GM12872 (cell line): ENCODE results near the gene UBE3C.

ENCODE experiments used
- TF ChIP-seq, protein P1 (sequence below): IDR thresholded peaks from 3 replicates; pipeline ENCODE4 v1.5.1; 2011; ENCODE audit warnings: low read depth, mild to moderate bottlenecking, low read length, moderate library complexity; ENCODE audit not compliant: insufficient read depth

The UBE3C gene

DNA sequence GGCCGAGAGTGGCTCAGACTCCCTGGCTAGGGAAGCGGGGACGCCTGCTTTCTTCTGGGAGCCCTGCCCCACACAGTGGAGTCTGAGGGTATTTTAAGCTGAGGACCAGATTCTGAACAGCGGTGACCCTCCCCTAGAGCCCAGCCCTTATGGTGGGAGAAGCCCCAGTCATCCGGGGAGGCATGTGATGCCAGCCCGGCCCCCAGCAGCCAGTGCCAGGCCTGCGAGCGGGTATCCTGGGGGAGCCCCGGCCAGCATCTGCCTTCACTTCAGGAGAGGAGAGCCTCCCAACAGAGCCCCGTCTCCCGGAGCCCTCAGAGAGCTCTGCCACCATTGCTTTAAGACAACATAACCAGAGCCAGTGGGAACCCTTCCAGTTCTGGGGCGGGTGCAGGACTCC lies 156.6 kb downstream of the UBE3C start:
- TF ChIP-seq, protein P1, sequence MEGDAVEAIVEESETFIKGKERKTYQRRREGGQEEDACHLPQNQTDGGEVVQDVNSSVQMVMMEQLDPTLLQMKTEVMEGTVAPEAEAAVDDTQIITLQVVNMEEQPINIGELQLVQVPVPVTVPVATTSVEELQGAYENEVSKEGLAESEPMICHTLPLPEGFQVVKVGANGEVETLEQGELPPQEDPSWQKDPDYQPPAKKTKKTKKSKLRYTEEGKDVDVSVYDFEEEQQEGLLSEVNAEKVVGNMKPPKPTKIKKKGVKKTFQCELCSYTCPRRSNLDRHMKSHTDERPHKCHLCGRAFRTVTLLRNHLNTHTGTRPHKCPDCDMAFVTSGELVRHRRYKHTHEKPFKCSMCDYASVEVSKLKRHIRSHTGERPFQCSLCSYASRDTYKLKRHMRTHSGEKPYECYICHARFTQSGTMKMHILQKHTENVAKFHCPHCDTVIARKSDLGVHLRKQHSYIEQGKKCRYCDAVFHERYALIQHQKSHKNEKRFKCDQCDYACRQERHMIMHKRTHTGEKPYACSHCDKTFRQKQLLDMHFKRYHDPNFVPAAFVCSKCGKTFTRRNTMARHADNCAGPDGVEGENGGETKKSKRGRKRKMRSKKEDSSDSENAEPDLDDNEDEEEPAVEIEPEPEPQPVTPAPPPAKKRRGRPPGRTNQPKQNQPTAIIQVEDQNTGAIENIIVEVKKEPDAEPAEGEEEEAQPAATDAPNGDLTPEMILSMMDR, result no peak

DNA sequence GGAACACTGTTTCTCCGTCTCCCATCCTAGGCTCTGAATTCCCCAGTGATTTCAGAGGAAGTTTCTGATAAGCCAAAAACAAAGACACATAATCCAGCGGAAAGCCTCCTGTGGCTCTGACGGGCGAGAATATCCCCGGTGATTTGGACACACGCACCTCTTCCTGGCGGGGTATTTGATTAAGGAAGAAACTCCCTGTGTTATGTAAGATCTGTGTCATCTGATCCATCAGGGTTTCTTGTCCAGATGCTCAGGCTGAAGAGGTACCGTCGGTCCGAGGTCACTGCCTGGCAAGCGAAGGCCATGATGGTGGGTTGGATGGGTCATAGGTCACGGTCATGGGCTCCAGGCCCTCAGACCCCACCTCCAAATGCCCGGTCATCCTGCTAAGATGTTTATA lies 158.5 kb downstream of the UBE3C start:
- TF ChIP-seq, protein P1, result no peak

DNA sequence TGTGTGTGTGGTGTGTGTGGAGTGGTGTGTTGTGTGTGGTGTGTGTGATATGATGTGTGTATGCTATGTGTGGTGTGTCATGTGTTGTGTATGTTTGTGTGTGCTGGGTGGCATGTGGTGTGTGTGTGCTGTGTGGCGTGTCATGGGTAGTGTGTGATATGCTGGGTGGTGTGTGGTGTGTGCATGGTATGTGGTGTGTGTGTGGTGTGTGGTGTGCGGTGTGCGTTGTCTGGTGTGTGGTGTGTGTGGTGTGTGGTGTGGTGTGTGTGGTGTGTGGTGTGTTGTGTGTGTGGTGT lies 160.5 kb downstream of the UBE3C start:
- TF ChIP-seq, protein P1, result no peak

DNA sequence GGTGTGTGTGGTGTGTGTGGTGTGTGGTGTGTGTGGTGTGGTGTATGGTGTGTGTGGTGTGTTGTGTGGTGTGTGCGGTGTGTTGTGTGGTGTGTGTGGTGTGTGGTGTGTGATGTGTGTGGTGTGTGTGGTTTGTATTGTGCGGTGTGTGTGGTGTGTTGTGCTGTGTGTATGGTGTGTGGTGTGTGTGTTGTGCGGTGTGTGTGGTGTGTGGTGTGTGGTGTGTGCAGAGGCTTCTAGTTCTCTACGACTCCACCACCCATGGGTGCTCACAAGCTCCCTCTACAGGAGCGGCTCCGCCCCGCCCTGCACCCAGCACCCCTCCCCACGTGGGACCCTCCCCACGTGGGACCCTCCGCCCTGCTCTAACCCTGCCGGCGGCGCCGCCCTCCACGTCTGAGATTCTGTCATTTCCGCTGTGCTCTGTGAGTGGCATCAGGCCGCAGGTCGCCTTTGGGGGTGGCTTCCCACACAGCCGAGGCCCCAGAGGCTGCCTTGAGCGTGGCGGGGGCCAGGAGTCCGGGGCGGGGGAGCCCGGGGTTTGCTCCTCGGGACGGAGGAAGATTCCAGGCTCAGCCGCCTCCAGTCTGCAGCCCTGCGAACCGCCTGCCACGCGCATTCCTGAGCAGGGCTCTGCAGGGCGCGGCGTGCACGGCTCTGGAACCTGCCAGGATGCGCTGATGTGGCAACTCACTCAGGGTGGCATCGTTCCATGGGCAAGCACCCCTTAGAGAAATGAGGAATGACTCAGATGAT lies 161.1 kb downstream of the UBE3C start:
- TF ChIP-seq, protein P1, result no peak

DNA sequence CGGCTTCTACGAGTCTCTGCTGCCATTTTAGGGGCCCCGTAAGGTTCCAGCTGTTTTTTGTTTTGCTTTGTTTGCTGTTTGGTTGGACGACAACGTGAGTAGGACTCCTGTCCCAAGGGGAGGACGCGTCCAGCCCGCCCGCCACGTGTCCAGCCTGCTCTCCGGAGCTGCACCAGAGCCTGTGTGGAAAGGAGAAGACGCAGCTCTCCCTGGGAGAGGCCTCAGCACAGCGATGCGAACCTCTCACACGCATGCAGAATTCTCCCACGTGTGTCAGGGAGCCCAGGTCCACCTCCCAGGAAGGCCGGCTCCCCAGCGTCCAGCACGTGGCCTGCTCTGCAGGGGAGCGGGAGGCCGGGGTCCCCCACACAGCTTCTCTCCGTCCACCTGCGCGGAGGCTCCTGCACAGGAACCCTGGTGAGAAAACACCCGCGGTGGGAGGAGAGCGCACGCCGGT lies 161.7 kb downstream of the UBE3C start:
- TF ChIP-seq, protein P1, result no peak

DNA sequence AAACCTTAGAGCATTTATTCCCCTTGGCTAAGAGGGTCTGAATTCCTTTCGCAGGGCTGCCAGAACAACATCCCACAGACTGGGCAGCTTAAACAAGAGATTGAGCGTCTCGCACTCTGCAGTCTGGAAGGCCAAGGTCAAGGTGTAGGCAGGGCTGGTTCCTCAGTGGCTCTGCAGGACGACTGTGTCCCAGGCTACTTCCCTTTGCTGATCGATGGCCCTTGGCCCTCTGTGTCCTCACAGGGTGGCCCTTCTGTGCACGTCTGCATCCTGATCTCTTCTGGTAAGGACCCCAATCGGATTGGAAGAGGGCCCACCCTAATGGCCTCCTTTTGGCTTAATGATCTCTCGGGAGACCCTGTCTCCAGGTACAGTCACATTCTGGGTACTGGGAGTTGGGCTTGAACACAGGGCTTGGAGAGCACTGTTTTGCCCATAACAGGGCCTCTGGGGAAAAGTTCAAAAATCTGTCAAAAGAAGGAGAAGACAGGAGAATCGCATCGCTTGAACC lies 162.9 kb downstream of the UBE3C start:
- TF ChIP-seq, protein P1, result no peak

DNA sequence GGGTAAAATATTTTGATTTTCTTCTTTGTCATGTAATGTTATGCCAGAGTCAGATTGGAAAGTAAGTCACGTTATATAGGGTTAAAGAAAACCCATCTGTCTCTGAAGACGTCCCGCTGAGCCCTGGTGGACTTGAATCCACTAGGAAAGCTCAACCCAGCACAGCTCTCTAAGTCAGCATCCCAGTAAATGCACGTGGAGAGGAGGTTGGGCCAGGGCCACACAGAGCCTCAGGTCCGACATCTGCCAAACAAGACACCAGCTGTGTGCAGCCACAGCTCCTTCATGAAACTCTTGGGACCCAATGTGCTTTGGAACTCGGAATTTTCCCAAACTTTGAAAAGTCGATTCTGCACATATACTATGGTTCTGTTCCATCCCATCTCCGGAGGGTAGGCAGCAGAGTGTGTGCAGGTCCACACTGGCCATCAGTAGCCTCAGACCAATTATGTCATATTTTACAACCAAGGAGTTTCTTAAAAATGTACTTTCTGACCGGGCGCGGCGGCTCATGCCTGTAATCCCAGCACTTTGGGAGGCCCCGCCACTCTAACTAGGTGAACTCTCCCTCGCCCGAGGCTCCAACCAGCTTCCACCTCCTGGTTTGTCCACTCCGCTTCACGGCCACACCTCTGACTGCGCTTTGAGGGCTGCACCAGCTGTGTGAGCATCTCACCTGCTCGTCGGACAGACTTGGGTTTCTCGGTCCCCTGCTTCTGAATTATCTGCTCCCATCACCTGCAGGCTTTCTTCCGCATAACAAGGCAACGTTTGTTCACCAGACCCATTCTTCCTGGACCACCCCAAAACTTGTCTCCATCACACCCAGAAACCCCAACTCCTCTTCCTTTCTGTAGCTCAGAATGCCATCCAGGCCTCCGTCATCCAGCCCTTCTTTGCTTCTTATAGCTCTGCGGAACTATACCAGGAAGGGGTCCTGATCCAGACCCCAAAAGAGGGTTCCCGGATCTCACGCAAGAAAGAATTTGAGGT lies 168.4 kb downstream of the UBE3C start:
- TF ChIP-seq, protein P1, result no peak
